K562 (cell line): ENCODE data around the gene ACTC1. TPM values are rescaled to one million over a fixed set of nuclear protein-coding genes. Genes with fewer than 3 reads are reported as not detected.

ENCODE experiments used
- C11orf30 ChIP-seq: fragments of 450-650 bp; IDR thresholded peaks from 2 replicates; pipeline ENCODE4 v1.6.1; 2016; ENCODE audit warnings: low read depth, mild to moderate bottlenecking
- CBX3 ChIP-seq, 2 experiments: IDR thresholded peaks; 1 replicate in 1 of 2; 2 replicates in 1 of 2; pipeline ENCODE4 v1.6.1; 2012; ENCODE audit warnings: inconsistent platforms in 2 of 2, low read length in 2 of 2, borderline replicate concordance in 1 of 2, control low read depth in 1 of 2
- FOXP1 ChIP-seq: sonication (generic); formaldehyde crosslinking; IDR thresholded peaks from 2 replicates; pipeline ENCODE4 v1.8.0; 2022; ENCODE audit warnings: mild to moderate bottlenecking, missing genetic modification reagents
- NCOA4 ChIP-seq: fragments of 450-650 bp; IDR thresholded peaks from 2 replicates; pipeline ENCODE4 v1.6.1; 2018; ENCODE audit warnings: mild to moderate bottlenecking; ENCODE audit not compliant: partially characterized antibody
- PHF20 ChIP-seq: fragments of 450-650 bp; IDR thresholded peaks from 2 replicates; pipeline ENCODE4 v1.6.1; 2018; ENCODE audit not compliant: partially characterized antibody
- RFX7 ChIP-seq: fragments of 250-450 bp; sonication (Bioruptor Pico); IDR thresholded peaks from 2 replicates; pipeline ENCODE4 v1.5.1; 2021; ENCODE audit warnings: mild to moderate bottlenecking
- SREBF2 ChIP-seq: sonication (generic); formaldehyde crosslinking; IDR thresholded peaks from 2 replicates; pipeline ENCODE4 v1.4.0; 2020; ENCODE audit warnings: mild to moderate bottlenecking, missing genetic modification reagents
- STAG1 ChIP-seq: sonication (generic); formaldehyde crosslinking; IDR thresholded peaks from 2 replicates; pipeline ENCODE4 v1.5.0; 2020; ENCODE audit warnings: missing genetic modification reagents, borderline replicate concordance
- ZKSCAN1 ChIP-seq: fragments of 150-350 bp; IDR thresholded peaks from 2 replicates; pipeline ENCODE4 v1.6.1; 2016; ENCODE audit warnings: low read depth, low read length
- ZNF253 ChIP-seq: fragments of 250-450 bp; sonication (Bioruptor Pico); conservative IDR thresholded peaks from 2 replicates; pipeline ENCODE4 v1.6.1; 2021; ENCODE audit warnings: mild to moderate bottlenecking
- polyA plus RNA-seq, 8 experiments: library from polyadenylated mRNA; depleted of rRNA in 4 of 8; stranded (reverse) in 5 of 8; unstranded in 3 of 8; fragments of >200 nt; fragmentation: Nextera tagmentation in 2 of 8; fragmentation: Illumina TruSeq in 1 of 8; extraction: Ambion mirVana in 2 of 8; extraction: Trizol in 1 of 8; gene quantifications; 2 replicates each; pipeline versions ENCODE4 v1.2.1 to v1.2.3, GENCODE V29; 2011 to 2014; ENCODE audit warnings: inconsistent platforms in 1 of 8, missing spikeins in 1 of 8
- total RNA-seq, 7 experiments: library from RNA; depleted of rRNA in 6 of 7; stranded (reverse); fragments of >200 nt in 6 of 7; fragmentation: Illumina TruSeq in 2 of 7; extraction: Trizol in 2 of 7; gene quantifications; 2 replicates each; pipeline versions ENCODE4 v1.2.1 to v1.2.3, GENCODE V29; 2011 to 2021; ENCODE audit warnings: low replicate concordance in 1 of 7
- TF ChIP-seq, protein P1 (sequence below): sonication (generic); formaldehyde crosslinking; IDR thresholded peaks from 2 replicates; pipeline ENCODE4 v1.8.0; 2022; ENCODE audit warnings: mild to moderate bottlenecking, missing genetic modification reagents
- TF ChIP-seq, protein P2 (sequence below): fragments of 250-450 bp; sonication (Bioruptor Pico); IDR thresholded peaks from 2 replicates; pipeline ENCODE4 v1.4.0; 2020; ENCODE audit warnings: borderline replicate concordance
- TF ChIP-seq, protein P3 (sequence below): fragments of 250-450 bp; sonication (Bioruptor Pico); IDR thresholded peaks from 2 replicates; pipeline ENCODE4 v1.8.0; 2021; ENCODE audit warnings: borderline replicate concordance, mild to moderate bottlenecking, moderate library complexity; ENCODE audit not compliant: poor library complexity, severe bottlenecking

The ACTC1 gene
- total and polyA plus RNA-seq, 9 of the 15 experiments (the other 6 are each of a cell fraction or from before 2014, with no cell fraction given) = 0.08 to 0.84 (median 0.17) TPM; not detected in 3

DNA sequence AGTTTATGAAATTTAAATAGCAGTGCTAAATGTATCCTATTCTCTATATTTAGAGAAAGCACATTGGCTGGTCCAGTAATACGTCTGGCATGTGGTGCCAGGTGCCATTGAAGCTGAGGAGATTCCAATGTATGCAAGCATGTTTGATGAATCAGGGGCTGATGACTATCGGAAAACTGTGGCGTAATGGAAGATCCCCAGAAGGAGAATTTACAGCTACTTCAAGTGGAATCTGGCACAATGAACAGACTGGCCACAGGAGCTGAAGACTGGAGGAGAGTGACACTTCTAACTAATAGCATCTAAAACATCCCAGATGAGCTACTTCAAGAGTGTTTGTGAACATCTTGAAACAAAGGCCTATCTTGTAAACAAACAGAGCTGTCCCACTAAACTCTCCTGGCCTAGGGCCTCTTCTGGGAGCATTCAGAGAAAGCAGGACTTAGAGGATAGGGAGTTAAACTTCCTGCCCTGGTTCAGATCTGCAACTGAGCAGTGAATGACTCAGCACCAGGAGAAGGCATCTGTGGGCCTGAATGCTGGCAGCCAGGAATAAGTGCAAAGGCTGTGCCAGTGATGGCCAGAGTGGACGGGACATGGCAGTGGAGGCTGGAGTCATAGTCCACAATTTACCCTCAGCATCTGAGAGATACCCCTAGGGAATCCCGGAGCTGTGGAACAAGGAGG lies 15.2 kb upstream of the ACTC1 start (continued):
- TF ChIP-seq, protein P1, sequence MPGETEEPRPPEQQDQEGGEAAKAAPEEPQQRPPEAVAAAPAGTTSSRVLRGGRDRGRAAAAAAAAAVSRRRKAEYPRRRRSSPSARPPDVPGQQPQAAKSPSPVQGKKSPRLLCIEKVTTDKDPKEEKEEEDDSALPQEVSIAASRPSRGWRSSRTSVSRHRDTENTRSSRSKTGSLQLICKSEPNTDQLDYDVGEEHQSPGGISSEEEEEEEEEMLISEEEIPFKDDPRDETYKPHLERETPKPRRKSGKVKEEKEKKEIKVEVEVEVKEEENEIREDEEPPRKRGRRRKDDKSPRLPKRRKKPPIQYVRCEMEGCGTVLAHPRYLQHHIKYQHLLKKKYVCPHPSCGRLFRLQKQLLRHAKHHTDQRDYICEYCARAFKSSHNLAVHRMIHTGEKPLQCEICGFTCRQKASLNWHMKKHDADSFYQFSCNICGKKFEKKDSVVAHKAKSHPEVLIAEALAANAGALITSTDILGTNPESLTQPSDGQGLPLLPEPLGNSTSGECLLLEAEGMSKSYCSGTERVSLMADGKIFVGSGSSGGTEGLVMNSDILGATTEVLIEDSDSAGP = no peak
- no peak for TF ChIP-seq FOXP1
- no peak for TF ChIP-seq ZKSCAN1
- no peak for TF ChIP-seq NCOA4
- TF ChIP-seq, protein P2, sequence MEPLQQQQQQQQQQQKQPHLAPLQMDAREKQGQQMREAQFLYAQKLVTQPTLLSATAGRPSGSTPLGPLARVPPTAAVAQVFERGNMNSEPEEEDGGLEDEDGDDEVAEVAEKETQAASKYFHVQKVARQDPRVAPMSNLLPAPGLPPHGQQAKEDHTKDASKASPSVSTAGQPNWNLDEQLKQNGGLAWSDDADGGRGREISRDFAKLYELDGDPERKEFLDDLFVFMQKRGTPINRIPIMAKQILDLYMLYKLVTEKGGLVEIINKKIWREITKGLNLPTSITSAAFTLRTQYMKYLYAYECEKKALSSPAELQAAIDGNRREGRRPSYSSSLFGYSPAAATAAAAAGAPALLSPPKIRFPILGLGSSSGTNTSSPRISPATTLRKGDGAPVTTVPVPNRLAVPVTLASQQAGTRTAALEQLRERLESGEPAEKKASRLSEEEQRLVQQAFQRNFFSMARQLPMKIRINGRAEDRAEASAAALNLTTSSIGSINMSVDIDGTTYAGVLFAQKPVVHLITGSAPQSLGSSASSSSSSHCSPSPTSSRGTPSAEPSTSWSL = no peak
- TF ChIP-seq, protein P3, sequence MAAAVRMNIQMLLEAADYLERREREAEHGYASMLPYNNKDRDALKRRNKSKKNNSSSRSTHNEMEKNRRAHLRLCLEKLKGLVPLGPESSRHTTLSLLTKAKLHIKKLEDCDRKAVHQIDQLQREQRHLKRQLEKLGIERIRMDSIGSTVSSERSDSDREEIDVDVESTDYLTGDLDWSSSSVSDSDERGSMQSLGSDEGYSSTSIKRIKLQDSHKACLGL (CRISPR knock-in tag) = no peak
- no peak for TF ChIP-seq RFX7 (CRISPR knock-in tag)
- no peak for TF ChIP-seq PHF20
- TF ChIP-seq SREBF2 (CRISPR knock-in tag) = no peak
- TF ChIP-seq CBX3 (IDR thresholded peaks at IDR 0.05; ENCODE audit: borderline replicate concordance in 1 of 2, low read length in 2 of 2) = no peak
- peak; percentile 81 for TF ChIP-seq C11orf30
- TF ChIP-seq STAG1 (CRISPR knock-in tag) = no peak
- TF ChIP-seq ZNF253 = no peak
